SK-N-SH (cell line): ENCODE results near the gene MYO16. TPM values are rescaled to one million over a fixed set of nuclear protein-coding genes. Genes with fewer than 3 reads are reported as not detected.

Experiments used
- CTCF ChIA-PET: fragments of 300-600, 350-600 bp; formaldehyde crosslinking; extraction: SDS; loops from one replicate; lab custom pipeline; 2021; lab: Yijun Ruan, JAX
- POLR2A ChIA-PET: fragments of 350-600 bp; sonication (Branson Sonifier 250); formaldehyde crosslinking; extraction: SDS; loops from one replicate; lab custom pipeline; 2020; ENCODE audit warnings: antibody characterized with exemption, inconsistent platforms; lab: Yijun Ruan, JAX
- DNase-seq: peaks from one replicate; pipeline ENCODE4 v3.0.0; 2012
- H2AFZ ChIP-seq: fragments of 200-600 bp; sonication (generic); 2 replicates; pipeline ENCODE4 v1.8.1; 2016; ENCODE audit warnings: antibody characterized with exemption, mild to moderate bottlenecking, low read depth
- H3F3A ChIP-seq: fragments of 200-600 bp; sonication (generic); replicated peaks from 2 replicates; pipeline ENCODE3; 2016; ENCODE audit warnings: antibody characterized with exemption, mild to moderate bottlenecking; ENCODE audit not compliant: insufficient read depth
- H3K27ac ChIP-seq, 2 experiments: fragments of 200-500 bp in 1 of 2; fragments of 200-600 bp in 1 of 2; sonication (Bioruptor generic) in 1 of 2; sonication (generic), shearing (Covaris generic) in 1 of 2; 2 replicates each; pipeline versions ENCODE4 v1.5.1 to v1.6.1; 2014 to 2016; ENCODE audit warnings: low read depth in 2 of 2, inconsistent platforms in 1 of 2, low read length in 1 of 2, mild to moderate bottlenecking in 1 of 2, mixed read lengths in 1 of 2
- H3K27me3 ChIP-seq: fragments of 200-600 bp; sonication (generic), shearing (Covaris generic); 2 replicates; pipeline ENCODE4 v1.6.1; 2016; ENCODE audit warnings: mixed run types; ENCODE audit not compliant: insufficient read depth
- H3K36me3 ChIP-seq, 2 experiments: fragments of 200-500 bp in 1 of 2; fragments of 200-600 bp in 1 of 2; sonication (Bioruptor generic) in 1 of 2; sonication (generic) in 1 of 2; replicated peaks in 1 of 2; 2 replicates each; pipeline versions ENCODE3 to v1.5.1; 2014 to 2016; ENCODE audit warnings: low read length in 1 of 2, mild to moderate bottlenecking in 1 of 2; ENCODE audit not compliant: insufficient read depth in 2 of 2, control insufficient read depth in 1 of 2
- H3K4me1 ChIP-seq, 2 experiments: fragments of 200-500 bp in 1 of 2; fragments of 200-600 bp in 1 of 2; sonication (Bioruptor generic) in 1 of 2; sonication (generic), shearing (Covaris generic) in 1 of 2; 2 replicates each; pipeline versions ENCODE4 v1.5.1 to v1.6.1; 2014 to 2016; ENCODE audit warnings: low read depth in 1 of 2, low read length in 1 of 2, mixed run types in 1 of 2; ENCODE audit not compliant: insufficient read depth in 2 of 2, control insufficient read depth in 1 of 2
- H3K4me2 ChIP-seq: fragments of 200-600 bp; sonication (generic), shearing (Covaris generic); 2 replicates; pipeline ENCODE4 v1.6.1; 2017; ENCODE audit warnings: mixed run types
- H3K4me3 ChIP-seq, 2 experiments: fragments of 200-500 bp in 1 of 2; fragments of 200-600 bp in 1 of 2; sonication (Bioruptor generic) in 1 of 2; sonication (generic), shearing (Covaris generic) in 1 of 2; 2 replicates each; pipeline versions ENCODE4 v1.5.1 to v1.8.1; 2014 to 2016; ENCODE audit warnings: low read depth in 2 of 2, inconsistent platforms in 1 of 2, low read length in 1 of 2, mild to moderate bottlenecking in 1 of 2, mixed read lengths in 1 of 2, moderate library complexity in 1 of 2
- H3K79me2 ChIP-seq: fragments of 200-600 bp; sonication (generic); 2 replicates; pipeline ENCODE4 v1.8.1; 2017; ENCODE audit warnings: mild to moderate bottlenecking; ENCODE audit not compliant: insufficient read depth
- H3K9ac ChIP-seq: fragments of 200-600 bp; sonication (generic); 2 replicates; pipeline ENCODE4 v1.6.1; 2017; ENCODE audit warnings: mixed run types
- H3K9me2 ChIP-seq: fragments of 200-600 bp; sonication (generic); 2 replicates; pipeline ENCODE4 v1.6.1; 2017; ENCODE audit warnings: mixed run types
- H3K9me3 ChIP-seq: fragments of 200-600 bp; sonication (generic); 2 replicates; pipeline ENCODE4 v1.6.1; 2017; ENCODE audit warnings: mixed run types, mild to moderate bottlenecking, moderate library complexity
- H4K20me1 ChIP-seq: fragments of 200-600 bp; sonication (generic); 2 replicates; pipeline ENCODE4 v1.6.1; 2017; ENCODE audit warnings: mild to moderate bottlenecking, mixed run types; ENCODE audit not compliant: insufficient read depth
- CHD2 ChIP-seq: fragments of 150-350 bp; IDR thresholded peaks from 2 replicates; pipeline ENCODE4 v1.6.1; 2018; ENCODE audit warnings: low read length; ENCODE audit not compliant: partially characterized antibody
- CTCF ChIP-seq: fragments of 200-600 bp; sonication (generic); IDR thresholded peaks from 2 replicates; pipeline ENCODE4 v1.6.1; 2017; ENCODE audit warnings: antibody characterized with exemption, mild to moderate bottlenecking, moderate library complexity
- EP300 ChIP-seq, 2 experiments: IDR thresholded peaks; 2 replicates each; pipeline versions ENCODE4 v1.4.0 to v1.6.1; 2012; ENCODE audit warnings: borderline replicate concordance in 1 of 2, low read depth in 1 of 2, low read length in 1 of 2
- EZH2phosphoT487 ChIP-seq: fragments of 200-600 bp; sonication (generic); IDR thresholded peaks from 2 replicates; pipeline ENCODE4 v1.6.1; 2017; ENCODE audit warnings: low read depth, mixed run types, mild to moderate bottlenecking, antibody characterized with exemption, moderate library complexity, borderline replicate concordance
- GABPA ChIP-seq: IDR thresholded peaks from 2 replicates; pipeline ENCODE4 v1.4.0; 2012; ENCODE audit warnings: low read depth, mild to moderate bottlenecking
- IRF3 ChIP-seq: fragments of 150-350 bp; IDR thresholded peaks from 2 replicates; pipeline ENCODE4 v1.6.1; 2016; ENCODE audit warnings: mild to moderate bottlenecking, low read depth, low read length
- MXI1 ChIP-seq: IDR thresholded peaks from 2 replicates; pipeline ENCODE4 v1.6.1; 2012; ENCODE audit warnings: mild to moderate bottlenecking, low read depth, low read length, improper control_type of control experiment
- RCOR1 ChIP-seq: fragments of 150-350 bp; IDR thresholded peaks from 2 replicates; pipeline ENCODE4 v1.6.1; 2017; ENCODE audit warnings: antibody characterized with exemption, low read length
- REST ChIP-seq: IDR thresholded peaks from 2 replicates; pipeline ENCODE4 v1.6.1; 2012; ENCODE audit warnings: mild to moderate bottlenecking, low read depth, low read length, moderate library complexity
- RFX5 ChIP-seq: IDR thresholded peaks from 2 replicates; pipeline ENCODE4 v1.6.1; 2012; ENCODE audit warnings: mild to moderate bottlenecking, improper control_type of control experiment, low read length
- SIN3A ChIP-seq: IDR thresholded peaks from 2 replicates; pipeline ENCODE4 v1.6.1; 2012; ENCODE audit warnings: low read depth, mild to moderate bottlenecking, low read length, moderate library complexity, borderline replicate concordance
- SMC3 ChIP-seq: IDR thresholded peaks from 2 replicates; pipeline ENCODE4 v1.6.1; 2012; ENCODE audit warnings: low read depth, low read length, improper control_type of control experiment
- TAF1 ChIP-seq: IDR thresholded peaks from 2 replicates; pipeline ENCODE4 v1.6.1; 2012; ENCODE audit warnings: low read depth, mild to moderate bottlenecking, low read length, moderate library complexity, borderline replicate concordance
- USF2 ChIP-seq: fragments of 150-350 bp; IDR thresholded peaks from 2 replicates; pipeline ENCODE4 v1.6.1; 2017; ENCODE audit warnings: antibody characterized with exemption, low read length, low read depth, borderline replicate concordance
- YY1 ChIP-seq: IDR thresholded peaks from 2 replicates; pipeline ENCODE4 v1.4.0; 2012; ENCODE audit warnings: low read depth, mild to moderate bottlenecking
- WGBS: methylation state at CpG from one replicate; pipeline ENCODE4 v1.1.6; 2017; ENCODE audit warnings: low lambda C conversion rate; 5-methylcytosine and 5-hydroxymethylcytosine counted together
- polyA plus RNA-seq, 3 experiments: library from polyadenylated mRNA; depleted of rRNA; stranded (reverse); fragments of >200 nt; gene quantifications; 2 replicates each; pipeline ENCODE4 v1.2.3, GENCODE V29; 2012
- TF ChIP-seq, protein P1 (sequence below): IDR thresholded peaks from 2 replicates; pipeline ENCODE4 v1.4.0; 2012; ENCODE audit warnings: low read depth, borderline replicate concordance
- TF ChIP-seq, protein P2 (sequence below): IDR thresholded peaks from 2 replicates; pipeline ENCODE4; 2012
- TF ChIP-seq, protein P3 (sequence below): IDR thresholded peaks from 2 replicates; pipeline ENCODE4 v1.4.0; 2012; ENCODE audit warnings: low read depth, borderline replicate concordance

Gene MYO16
- polyA plus RNA-seq, 1 of the 3 experiments (the other 2 are of a cell fraction), result 0.07 TPM

DNA sequence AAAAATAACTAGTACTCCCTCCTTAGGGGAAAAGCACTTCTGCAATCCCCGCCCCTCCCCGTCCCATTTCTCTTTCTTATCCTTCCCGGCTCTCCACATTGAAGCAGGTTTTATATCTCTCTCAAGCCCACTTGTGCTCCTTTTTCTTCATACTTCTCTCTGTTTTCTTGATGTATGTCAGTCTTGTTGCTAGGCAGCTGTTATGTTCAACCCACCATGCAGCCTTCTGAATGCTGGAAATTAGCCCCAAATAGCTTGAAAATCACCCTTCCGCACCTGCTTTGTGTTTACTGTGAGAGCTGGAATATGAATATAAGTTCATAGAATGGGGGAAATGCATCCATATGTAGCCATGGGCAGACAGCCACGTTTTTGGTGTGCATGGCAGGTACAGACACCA is 461.4 kb downstream of the MYO16 start:
- H3K4me1 ChIP-seq, result no peaks in the 10 kb centered on the region; a peak in 2 of 4 replicates
- DNase-seq, result no peak
- H3K36me3 ChIP-seq, result no peaks in the 10 kb centered on the region
- no peak overlapping the region for H3K27ac ChIP-seq
- 69% methylated on average over 5 of the region's 5 CpGs for WGBS
- no peaks in the 10 kb centered on the region; the same call in 1 of the 2 replicates for H3K27me3 ChIP-seq
- no peaks in the 10 kb centered on the region; the same call in 1 of the 2 replicates for H3K9me2 ChIP-seq
- no peaks in the 10 kb centered on the region for H3K79me2 ChIP-seq
- H4K20me1 ChIP-seq, result no peaks in the 10 kb centered on the region
- ChIA-PET CTCF (interaction anchor here (0.6 to 0.7 kb wide), 2 partner anchors 1701 to 1941 kb away, joined by 3 read pairs; no protein-coding TSS in a partner anchor), POLR2A (no interaction called here)
- TF ChIP-seq EZH2phosphoT487, result no peak
- no peak for TF ChIP-seq SMC3
- TF ChIP-seq IRF3, result no peak
- no peak for TF ChIP-seq REST
- no peak for TF ChIP-seq SIN3A
- no peak for TF ChIP-seq MXI1
- TF ChIP-seq, protein P1, sequence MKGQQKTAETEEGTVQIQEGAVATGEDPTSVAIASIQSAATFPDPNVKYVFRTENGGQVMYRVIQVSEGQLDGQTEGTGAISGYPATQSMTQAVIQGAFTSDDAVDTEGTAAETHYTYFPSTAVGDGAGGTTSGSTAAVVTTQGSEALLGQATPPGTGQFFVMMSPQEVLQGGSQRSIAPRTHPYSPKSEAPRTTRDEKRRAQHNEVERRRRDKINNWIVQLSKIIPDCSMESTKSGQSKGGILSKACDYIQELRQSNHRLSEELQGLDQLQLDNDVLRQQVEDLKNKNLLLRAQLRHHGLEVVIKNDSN, result no peak
- no peak for TF ChIP-seq RCOR1
- TF ChIP-seq, protein P2, sequence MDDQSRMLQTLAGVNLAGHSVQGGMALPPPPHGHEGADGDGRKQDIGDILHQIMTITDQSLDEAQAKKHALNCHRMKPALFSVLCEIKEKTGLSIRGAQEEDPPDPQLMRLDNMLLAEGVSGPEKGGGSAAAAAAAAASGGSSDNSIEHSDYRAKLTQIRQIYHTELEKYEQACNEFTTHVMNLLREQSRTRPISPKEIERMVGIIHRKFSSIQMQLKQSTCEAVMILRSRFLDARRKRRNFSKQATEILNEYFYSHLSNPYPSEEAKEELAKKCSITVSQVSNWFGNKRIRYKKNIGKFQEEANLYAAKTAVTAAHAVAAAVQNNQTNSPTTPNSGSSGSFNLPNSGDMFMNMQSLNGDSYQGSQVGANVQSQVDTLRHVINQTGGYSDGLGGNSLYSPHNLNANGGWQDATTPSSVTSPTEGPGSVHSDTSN, result no peak
- TF ChIP-seq CHD2, result no peak
- no peak for TF ChIP-seq YY1
- no peak for TF ChIP-seq RFX5
- no peak for TF ChIP-seq CTCF
- TF ChIP-seq, protein P3, sequence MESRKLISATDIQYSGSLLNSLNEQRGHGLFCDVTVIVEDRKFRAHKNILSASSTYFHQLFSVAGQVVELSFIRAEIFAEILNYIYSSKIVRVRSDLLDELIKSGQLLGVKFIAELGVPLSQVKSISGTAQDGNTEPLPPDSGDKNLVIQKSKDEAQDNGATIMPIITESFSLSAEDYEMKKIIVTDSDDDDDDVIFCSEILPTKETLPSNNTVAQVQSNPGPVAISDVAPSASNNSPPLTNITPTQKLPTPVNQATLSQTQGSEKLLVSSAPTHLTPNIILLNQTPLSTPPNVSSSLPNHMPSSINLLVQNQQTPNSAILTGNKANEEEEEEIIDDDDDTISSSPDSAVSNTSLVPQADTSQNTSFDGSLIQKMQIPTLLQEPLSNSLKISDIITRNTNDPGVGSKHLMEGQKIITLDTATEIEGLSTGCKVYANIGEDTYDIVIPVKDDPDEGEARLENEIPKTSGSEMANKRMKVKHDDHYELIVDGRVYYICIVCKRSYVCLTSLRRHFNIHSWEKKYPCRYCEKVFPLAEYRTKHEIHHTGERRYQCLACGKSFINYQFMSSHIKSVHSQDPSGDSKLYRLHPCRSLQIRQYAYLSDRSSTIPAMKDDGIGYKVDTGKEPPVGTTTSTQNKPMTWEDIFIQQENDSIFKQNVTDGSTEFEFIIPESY, result no peak
- no peak for TF ChIP-seq TAF1
- TF ChIP-seq GABPA, result no peak
- TF ChIP-seq EP300 (IDR thresholded peaks at IDR 0.05; ENCODE audit: borderline replicate concordance in 1 of 2, low read depth in 1 of 2, low read length in 1 of 2), result no peak
- no peak for TF ChIP-seq USF2
- H3K4me2 ChIP-seq, result no peak overlapping the region
- H3K9me3 ChIP-seq, result 0 out of 2 replicates have a peak, but pooled peaks cover 2% of the 10 kb centered on the region
- no peaks in the 10 kb centered on the region for H3F3A ChIP-seq
- no peak overlapping the region for H3K9ac ChIP-seq
- no peak overlapping the region for H2AFZ ChIP-seq
- H3K4me3 ChIP-seq, result no peak overlapping the region
